Breast epithelium (tissue), 4 donors: Measurements from ENCODE around the gene PDCD1. TPM values are rescaled to one million over a fixed set of nuclear protein-coding genes. Genes with fewer than 3 reads are reported as not detected.

Experiments
- DNase-seq, 2 donors: peaks; one replicate each; pipeline ENCODE4 v3.0.0-alpha.2; 2019; ENCODE audit warnings: low spot score in 2 of 2
- H3K27ac ChIP-seq, 2 donors: fragments of 200-600 bp; sonication (generic) in 1 of 2; one replicate each; pipeline ENCODE4 v1.5.1; 2016 to 2019; ENCODE audit warnings: mild to moderate bottlenecking in 1 of 2
- H3K27me3 ChIP-seq, 2 donors: fragments of 200-600 bp; sonication (generic) in 1 of 2; one replicate each; pipeline versions ENCODE4 v1.5.1 to v1.6.0; 2017 to 2019; ENCODE audit warnings: control low read depth in 1 of 2, mild to moderate bottlenecking in 1 of 2
- H3K36me3 ChIP-seq: fragments of 200-600 bp; one replicate; pipeline ENCODE4 v1.5.1; 2019
- H3K4me1 ChIP-seq, 2 donors: fragments of 200-600 bp; sonication (generic); one replicate each; pipeline ENCODE4 v1.5.1; 2016 to 2019; ENCODE audit warnings: control low read depth in 1 of 2
- H3K4me3 ChIP-seq, 3 donors: fragments of 200-600 bp; sonication (generic); 1 replicate in 2 of 3; 2 replicates in 1 of 3; pipeline ENCODE4 v1.5.1; 2016 to 2019; ENCODE audit warnings: mild to moderate bottlenecking in 3 of 3, moderate library complexity in 2 of 3
- H3K9me3 ChIP-seq, 2 donors: fragments of 200-600 bp; sonication (generic) in 1 of 2; one replicate each; pipeline ENCODE4 v1.5.1; 2016 to 2019; ENCODE audit warnings: control low read depth in 1 of 2
- POLR2A ChIP-seq: fragments of 450-650 bp; IDR thresholded peaks from one replicate; pipeline ENCODE4 v1.6.1; 2016; ENCODE audit warnings: antibody characterized with exemption, mild to moderate bottlenecking, moderate library complexity
- POLR2AphosphoS5 ChIP-seq, 3 donors: sonication (generic); formaldehyde crosslinking; IDR thresholded peaks; one replicate each; pipeline ENCODE4 v1.6.1; 2017; ENCODE audit warnings: antibody characterized with exemption in 3 of 3
- intact Hi-C: fragments of 100-400 bp; cut with DNase I; formaldehyde crosslinking; loops from one replicate; pipeline ENCODE4 v1.15.1; 2023; ENCODE audit warnings: low total_unique reads
- total RNA-seq, 3 donors: library from RNA; depleted of rRNA; stranded (reverse); fragments of >200 nt; gene quantifications; one replicate each; pipeline ENCODE4 v1.1.0, GENCODE V29; 2016
- TF ChIP-seq, protein P1 (sequence below), 3 donors: fragments of 450-650 bp; IDR thresholded peaks; one replicate each; pipeline ENCODE4 v1.5.1; 2016 to 2017; ENCODE audit warnings: antibody characterized with exemption in 3 of 3, mild to moderate bottlenecking in 3 of 3, moderate library complexity in 3 of 3

The PDCD1 gene
- total RNA-seq, 3 donors from 2014 or later, result 0.16 to 0.88 (median 0.33) TPM

DNA sequence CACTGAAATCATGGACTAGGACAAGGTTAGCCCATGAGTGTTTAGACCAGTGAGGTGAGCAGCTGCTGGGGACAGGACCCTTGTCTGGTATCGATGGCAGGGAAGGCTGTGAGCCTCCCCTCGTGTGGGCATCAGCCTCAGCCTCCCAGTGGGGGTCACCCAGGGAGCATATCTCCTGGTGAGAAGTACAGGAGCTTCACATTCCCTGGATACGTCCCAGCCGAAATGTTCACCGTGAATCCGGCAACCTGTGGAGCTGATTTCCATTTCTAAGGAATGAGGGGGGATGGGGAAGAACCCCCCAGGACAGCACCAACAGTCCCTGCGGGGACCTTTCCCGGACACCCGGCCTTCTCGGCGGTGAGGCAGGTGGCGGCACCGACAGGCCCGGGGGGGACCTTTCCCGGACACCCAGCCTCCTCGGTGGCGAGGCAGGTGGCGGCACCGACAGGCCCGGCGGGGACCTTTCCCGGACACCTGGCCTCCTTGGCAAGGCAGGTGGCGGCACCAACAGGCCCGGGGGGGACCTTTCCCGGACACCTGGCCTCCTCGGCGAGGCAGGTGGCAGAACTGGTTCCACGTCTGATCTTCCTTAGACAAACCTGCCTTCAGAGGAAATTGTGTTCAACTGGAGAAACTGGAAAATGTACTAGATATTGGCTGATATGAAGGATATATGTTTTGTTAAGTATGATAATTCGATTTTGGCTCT, 32.0 kb upstream of the PDCD1 start:
- intact Hi-C loops, result no loop called here
- Histone ChIP-seq H3K27ac (peak overlapping the region; percentile 82 to 92), H3K27me3 (no peaks in the 10 kb centered on the region), H3K9me3 (no peaks in the 10 kb centered on the region), H3K36me3 (no peaks in the 10 kb centered on the region), H3K4me1 (peaks cover 3 to 15% of the 10 kb centered on the region in 2 donors), H3K4me3 (peak overlapping the region in 1 of 3 donors; percentile 39)
- DNase-seq, result peak; percentile 74 to 85
- TF ChIP-seq, protein P1, sequence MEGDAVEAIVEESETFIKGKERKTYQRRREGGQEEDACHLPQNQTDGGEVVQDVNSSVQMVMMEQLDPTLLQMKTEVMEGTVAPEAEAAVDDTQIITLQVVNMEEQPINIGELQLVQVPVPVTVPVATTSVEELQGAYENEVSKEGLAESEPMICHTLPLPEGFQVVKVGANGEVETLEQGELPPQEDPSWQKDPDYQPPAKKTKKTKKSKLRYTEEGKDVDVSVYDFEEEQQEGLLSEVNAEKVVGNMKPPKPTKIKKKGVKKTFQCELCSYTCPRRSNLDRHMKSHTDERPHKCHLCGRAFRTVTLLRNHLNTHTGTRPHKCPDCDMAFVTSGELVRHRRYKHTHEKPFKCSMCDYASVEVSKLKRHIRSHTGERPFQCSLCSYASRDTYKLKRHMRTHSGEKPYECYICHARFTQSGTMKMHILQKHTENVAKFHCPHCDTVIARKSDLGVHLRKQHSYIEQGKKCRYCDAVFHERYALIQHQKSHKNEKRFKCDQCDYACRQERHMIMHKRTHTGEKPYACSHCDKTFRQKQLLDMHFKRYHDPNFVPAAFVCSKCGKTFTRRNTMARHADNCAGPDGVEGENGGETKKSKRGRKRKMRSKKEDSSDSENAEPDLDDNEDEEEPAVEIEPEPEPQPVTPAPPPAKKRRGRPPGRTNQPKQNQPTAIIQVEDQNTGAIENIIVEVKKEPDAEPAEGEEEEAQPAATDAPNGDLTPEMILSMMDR (IDR thresholded peaks at IDR 0.05), result no peak
- TF ChIP-seq POLR2AphosphoS5 (IDR thresholded peaks at IDR 0.05), result peak in 1 of 3 donors; percentile 54

DNA sequence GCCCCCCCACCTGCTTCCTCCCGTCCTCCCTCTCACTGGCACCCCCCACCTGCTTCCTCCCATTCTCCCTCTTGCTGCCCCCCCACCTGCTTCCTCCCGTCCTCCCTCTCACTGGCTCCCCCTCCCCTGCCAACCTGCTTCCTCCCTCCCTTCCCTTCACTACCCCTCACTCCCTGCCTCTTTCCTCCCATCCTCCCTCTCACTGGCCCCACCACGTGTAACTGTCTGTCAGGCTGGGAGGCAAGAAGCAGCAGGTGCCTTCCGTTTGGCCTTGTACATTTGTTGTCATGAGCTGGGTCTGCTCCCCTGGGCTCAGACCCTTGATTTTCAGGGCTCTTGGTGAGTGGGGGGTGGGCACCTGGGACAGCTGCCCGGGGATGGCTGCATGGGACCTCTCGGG, 29.9 kb upstream of the PDCD1 start:
- Histone ChIP-seq H3K27ac (no peak overlapping the region), H3K36me3 (no peaks in the 10 kb centered on the region), H3K4me3 (no peak overlapping the region), H3K27me3 (no peaks in the 10 kb centered on the region), H3K4me1 (peaks cover 3 to 13% of the 10 kb centered on the region in 2 donors), H3K9me3 (no peaks in the 10 kb centered on the region)
- DNase-seq, result no peak
- intact Hi-C loops, result no loop called here
- TF ChIP-seq POLR2AphosphoS5 (IDR thresholded peaks at IDR 0.05) (no peak), POLR2A (no peak)
- TF ChIP-seq, protein P1 (IDR thresholded peaks at IDR 0.05), result no peak

DNA sequence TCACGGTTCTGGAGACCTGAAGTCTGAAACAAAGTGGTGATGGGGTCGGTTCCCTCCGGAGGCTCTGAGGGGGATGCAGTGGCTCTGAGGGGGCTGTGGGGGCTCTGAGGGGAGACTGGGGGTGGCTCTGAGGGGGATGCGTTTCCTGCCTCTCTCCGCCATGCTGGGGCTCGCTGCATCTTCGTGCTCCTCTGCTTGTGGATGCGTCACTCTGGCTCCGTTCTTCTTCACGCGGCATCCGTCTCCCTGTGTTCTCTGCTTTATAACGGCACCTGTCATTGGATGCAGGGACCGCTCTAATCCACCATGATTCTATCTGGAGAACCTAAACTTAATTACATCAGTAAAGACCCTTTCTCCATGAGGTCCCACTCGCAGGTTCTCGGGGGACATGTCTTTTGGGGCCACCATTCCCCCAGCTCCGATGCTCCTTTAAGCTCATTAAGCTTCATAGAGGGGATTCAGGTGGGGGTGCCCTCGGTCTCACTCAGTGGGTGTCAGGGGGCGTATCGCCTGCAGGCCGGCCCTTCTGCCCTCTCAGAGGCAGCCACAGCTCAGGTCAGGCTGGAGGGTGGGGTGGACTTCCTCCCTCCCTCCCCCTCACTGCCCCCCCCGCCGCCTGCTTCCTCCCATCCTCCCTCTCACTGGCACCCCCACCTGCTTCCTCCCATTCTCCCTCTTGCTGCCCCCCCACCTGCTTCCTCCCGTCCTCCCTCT, 29.3 kb upstream of the PDCD1 start:
- H3K27me3 ChIP-seq, result no peaks in the 10 kb centered on the region
- no peak overlapping the region for H3K27ac ChIP-seq
- H3K36me3 ChIP-seq, result no peaks in the 10 kb centered on the region
- no peak for DNase-seq
- TF ChIP-seq POLR2AphosphoS5 (IDR thresholded peaks at IDR 0.05), result no peak
- no peak overlapping the region for H3K4me3 ChIP-seq
- peaks cover 3 to 10% of the 10 kb centered on the region in 2 donors for H3K4me1 ChIP-seq
- H3K9me3 ChIP-seq, result no peaks in the 10 kb centered on the region
- intact Hi-C loops, result no loop called here

DNA sequence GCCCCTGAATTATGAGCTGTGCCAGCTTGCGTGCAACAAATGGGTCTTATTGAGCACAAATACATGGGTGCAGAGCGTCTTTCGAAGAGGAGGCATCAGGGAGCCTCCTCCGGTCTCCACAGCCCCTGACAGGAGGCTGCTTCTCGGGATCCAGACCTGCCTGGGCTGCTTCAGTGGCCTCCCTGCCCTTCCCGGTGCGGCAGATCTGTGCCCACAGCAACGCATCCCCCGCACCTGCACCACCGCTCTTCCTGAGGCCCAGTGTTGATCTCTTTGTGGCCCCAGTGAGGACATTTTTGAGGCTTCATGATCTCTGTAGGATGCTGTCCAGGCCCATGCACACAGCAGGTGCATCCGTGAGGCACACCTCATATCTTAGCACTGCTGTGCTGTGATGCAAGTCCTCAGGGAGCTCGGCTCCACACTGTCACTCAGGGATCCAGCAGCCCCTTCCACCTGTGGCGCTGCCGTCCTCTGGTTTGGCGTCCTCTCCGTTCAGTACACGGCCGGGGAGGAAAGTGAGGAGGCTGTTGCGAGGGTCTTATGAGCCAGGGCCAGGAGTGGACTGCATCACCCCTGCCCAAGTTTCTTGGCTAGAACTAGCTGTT, 28.2 kb upstream of the PDCD1 start:
- TF ChIP-seq POLR2A (no peak), POLR2AphosphoS5 (IDR thresholded peaks at IDR 0.05) (no peak)
- TF ChIP-seq, protein P1 (IDR thresholded peaks at IDR 0.05), result no peak
- Histone ChIP-seq H3K4me3 (no peak overlapping the region), H3K36me3 (no peaks in the 10 kb centered on the region), H3K27me3 (no peaks in the 10 kb centered on the region), H3K27ac (no peak overlapping the region), H3K4me1 (peaks cover 0 to 4% of the 10 kb centered on the region in 2 donors), H3K9me3 (no peaks in the 10 kb centered on the region)
- DNase-seq, result no peak
- intact Hi-C loops, result no loop called here

DNA sequence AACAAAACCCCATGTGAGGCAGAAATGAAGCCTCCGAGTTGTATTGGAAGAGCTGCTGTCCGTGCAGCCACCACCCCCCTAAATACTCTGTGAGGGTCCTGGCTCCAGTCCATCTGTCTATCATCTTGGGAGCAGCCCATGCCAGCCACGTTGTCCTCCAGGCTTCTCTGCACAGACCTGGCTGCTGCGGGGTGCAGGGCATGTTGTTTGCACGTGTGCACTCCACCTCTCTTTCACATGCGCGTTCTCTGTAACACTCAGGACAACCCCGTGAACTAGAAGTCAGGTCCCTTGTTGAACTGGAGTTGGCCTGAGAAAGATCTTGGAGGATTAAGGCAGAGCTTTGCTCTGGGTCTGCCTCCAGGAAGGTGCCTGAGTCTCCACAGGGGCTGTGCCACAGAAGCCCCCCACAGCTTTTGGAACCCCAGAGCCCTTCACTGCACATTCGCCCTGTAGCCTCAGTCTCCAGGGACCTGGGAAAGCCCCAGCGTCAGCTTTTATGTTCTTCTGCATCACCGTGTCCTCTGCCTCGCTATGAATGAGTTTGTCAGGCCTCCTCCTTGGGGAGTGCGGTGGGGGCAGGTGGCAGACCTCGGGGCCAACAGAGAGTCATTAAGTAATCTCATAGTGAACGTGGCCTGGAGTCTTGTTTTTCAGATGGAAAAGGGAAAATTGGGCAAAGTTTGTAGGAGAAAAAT, 27.4 kb upstream of the PDCD1 start:
- Histone ChIP-seq H3K4me1 (peaks cover 0 to 3% of the 10 kb centered on the region in 2 donors), H3K9me3 (no peaks in the 10 kb centered on the region), H3K4me3 (no peak overlapping the region), H3K36me3 (no peaks in the 10 kb centered on the region), H3K27ac (no peak overlapping the region), H3K27me3 (no peaks in the 10 kb centered on the region)
- intact Hi-C loops, result no loop called here
- DNase-seq, result no peak
- TF ChIP-seq POLR2AphosphoS5 (IDR thresholded peaks at IDR 0.05) (no peak), POLR2A (no peak)
- TF ChIP-seq, protein P1 (IDR thresholded peaks at IDR 0.05), result no peak
